GM21381 (cell line): ENCODE results near the gene MSRB3.

Experiments
- ATAC-seq: cut with Tn5 transposase; IDR thresholded peaks from one replicate; pipeline ENCODE4 v1.9.1; 2021; ENCODE audit warnings: mild to moderate bottlenecking, moderate library complexity; ENCODE audit not compliant: unreplicated experiment

The MSRB3 gene

DNA sequence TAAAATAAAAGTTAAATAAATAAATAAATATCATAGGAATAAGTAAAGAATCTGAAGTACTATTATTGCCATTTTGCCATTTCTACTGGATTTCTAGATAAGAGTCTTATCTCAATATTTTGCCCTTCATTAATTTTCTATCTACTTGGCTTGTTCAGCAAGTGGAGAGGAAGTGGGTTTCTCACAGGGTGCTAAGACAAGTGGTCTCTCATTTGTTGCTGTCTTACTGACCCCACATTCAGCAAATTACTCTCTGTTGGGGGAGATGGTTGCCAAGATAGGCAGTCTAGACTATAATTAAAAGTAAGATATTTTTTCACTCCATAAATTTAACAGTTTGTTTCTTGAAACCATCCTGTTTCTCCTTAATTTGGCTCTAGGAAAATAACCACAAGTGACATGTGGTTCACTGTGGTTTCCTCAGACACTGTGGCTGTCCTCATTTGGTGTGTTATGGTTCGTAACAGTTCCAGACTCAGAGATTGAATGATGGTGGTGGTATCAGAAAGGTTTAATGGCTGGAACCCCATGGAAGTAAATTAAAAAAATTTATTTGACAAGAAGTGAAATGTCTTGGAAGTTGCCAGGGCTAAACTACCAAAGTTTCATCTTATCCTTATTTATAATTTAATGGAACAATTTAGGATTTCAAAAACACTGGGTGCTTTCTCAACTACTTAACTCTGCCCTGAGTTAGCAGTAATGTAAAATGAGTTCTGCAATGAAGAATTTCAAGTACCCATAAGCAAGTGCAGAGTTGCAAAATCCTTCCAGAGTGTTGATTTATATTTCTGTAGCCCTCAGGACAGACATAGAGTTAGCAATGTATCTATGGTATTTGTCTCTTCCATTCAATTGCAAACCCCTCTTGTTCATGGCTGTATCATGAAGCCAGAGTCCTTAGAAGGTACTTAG, 214.8 kb downstream of the MSRB3 start:
- ATAC-seq = no peak

DNA sequence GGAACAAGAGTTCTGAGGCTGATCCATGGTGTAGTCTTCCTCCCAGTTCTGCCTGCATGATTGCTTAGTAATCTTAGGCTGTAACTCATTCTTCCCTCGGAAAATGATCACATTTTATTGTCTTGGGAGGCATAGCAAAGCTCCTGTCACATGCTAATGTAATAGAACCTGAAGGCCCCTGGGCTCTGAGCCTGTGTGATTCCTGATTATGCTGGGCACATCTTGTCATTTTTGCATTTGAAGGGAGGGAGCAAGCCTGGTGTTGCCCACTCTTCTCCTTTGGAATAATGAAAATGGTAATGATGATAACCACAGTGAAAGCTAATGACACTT, 215.4 kb downstream of the MSRB3 start:
- ATAC-seq = no peak

DNA sequence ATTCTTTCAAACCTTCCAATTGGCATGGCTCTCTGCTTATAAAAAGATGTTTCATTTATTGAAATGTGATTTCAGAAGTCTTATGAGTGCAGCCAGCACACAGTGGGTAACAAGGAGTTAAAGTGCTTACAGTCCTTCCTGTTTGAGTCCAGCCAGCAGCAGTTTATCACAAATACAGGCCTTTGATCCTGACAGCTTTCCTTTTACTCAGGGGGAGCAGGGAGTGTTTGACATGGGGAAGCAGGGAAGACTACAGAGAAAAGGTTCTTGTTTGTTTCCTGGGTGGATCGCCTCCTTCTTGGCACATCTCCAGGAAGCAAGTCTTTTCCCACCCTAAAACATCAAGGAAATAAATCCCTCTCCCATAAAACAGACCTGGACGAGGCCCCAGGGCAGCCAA, 216.1 kb downstream of the MSRB3 start:
- no peak for ATAC-seq

DNA sequence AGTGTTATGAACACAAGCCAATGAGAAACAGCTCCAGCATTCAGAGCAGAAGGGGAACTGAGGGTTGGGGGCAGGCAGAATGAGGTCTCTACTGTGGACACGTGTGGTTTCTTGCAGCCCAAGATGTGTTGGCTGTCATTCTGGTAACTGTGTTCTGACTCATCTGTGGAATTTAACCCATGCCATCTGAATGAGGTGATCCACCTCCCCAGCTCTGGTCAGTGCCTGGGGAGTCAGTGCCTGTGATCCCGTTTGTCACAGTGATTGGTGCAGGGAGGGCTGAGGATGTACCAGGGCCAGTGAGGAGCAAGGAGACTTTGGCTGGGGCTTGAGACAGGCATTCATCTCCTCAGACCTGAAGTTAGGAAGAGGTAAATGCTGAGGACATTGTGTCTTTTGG, 216.8 kb downstream of the MSRB3 start:
- ATAC-seq = no peak

DNA sequence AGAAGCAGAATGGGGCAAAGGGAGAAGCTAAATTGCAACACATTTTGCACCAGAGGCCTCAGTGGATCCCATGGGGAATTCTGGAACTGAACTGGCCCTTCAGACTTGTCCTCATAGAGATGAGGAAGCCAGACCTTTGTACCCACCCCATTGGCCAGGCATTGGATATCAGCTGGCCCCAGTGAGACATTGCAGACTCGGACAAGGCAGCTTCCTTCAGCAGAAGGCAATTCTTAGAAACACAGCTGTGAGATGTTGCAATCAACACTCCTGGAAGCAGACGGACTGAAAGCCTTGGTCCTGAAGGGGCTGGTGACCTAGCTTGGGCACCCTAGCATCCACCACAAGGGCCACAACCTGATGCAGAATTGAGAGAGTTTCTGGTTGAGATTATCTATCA, 218.1 kb downstream of the MSRB3 start:
- no peak for ATAC-seq

DNA sequence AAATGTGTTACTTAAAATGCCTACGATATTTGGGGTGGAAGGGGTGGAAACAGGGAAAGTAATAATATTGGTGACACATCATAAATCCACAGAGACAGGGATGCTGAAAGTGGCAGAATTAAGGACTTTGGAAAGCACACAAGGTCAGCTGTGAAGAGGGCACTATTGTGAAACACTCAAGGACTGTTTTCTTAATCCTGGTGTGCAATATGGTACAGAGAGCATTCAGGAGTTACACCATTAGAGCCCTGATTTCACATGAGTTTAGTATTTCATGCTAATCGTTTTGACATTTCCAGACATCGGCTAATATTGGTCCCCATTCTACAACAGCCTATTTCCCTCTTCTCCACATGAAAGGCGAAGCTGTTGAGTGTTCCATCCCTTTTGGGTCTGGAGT, 219.2 kb downstream of the MSRB3 start:
- ATAC-seq = no peak

DNA sequence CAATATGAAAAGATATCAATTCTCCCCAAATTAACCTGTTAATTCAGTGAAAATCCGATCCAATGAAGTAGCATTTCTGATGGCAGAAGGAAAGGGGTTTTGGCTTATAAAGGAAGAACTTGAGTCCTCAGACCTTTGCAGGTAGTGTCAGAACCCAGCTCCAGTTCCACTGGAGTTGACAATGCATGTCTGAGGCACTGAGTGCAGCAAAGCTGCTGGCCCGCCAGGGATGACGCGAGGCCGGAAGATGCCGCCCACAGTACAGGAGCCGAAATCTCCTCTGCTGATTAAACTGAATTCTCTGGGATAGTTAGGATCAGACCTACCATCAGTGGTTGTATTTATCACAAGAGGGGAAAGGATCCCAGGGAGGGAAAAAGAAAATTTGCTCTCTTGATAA, 220.7 kb downstream of the MSRB3 start:
- no peak for ATAC-seq

DNA sequence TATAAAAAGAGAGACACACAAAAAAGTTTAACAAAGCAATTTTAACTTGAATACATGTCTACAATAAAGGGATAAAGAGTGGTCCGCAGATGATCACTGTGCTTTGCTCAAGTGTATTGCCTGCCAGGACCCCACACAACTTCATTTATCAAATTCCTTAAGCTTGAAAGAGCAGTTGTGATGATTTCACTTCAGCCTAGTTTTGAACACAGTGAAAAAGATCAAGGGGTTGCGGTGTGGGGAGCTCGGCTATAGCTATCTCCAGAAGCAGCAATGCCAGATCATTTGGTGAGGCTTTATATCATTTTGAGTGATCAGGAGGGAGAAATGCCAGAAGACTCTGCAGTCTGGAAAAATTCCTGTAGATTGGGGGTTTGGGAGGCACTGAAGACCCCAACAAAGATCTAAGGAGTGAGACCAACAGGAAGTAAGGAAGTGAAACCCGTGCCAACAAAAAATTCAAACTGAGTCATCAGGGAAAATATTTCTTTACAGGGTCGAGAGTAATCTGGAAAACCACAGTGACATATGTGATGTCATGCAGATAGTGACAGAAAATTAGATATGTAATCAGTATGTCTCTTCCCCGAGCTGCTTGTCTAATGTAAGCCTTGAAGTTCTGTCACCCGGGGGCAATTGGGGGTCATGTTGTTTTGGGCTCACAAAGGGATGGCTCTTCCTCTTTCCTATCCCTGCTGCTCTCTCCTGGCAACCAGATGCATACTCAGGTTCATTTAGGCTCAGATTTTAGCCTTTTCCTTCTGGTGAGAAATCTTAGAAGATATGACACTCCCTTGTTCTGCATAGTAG, 221.8 kb downstream of the MSRB3 start:
- no peak for ATAC-seq

DNA sequence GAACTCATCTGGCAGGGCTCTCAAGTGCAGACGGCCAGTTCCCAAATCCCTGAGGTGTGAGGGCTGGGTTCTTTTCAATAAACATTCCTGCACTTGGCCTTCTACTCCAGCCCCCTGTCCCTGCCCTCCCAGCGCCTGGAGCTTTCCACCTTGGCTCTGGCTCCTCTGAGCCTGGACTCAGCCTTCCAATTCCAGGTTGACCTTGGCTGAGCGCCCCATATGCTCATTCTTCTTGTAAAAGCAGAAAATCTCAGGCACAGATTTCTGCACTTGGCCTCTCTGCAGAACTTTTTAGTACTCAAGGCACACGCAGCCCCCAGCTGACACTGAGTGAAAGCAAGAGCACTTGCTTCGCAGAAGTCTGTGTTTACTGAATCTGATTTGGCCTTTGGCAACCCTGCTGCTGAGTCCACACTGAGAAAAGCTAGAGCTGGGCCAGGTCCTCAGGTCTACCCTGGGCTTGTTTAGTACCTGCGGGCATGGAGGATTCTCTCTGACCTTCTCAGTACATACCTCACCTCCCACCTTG, 222.7 kb downstream of the MSRB3 start:
- ATAC-seq = no peak

DNA sequence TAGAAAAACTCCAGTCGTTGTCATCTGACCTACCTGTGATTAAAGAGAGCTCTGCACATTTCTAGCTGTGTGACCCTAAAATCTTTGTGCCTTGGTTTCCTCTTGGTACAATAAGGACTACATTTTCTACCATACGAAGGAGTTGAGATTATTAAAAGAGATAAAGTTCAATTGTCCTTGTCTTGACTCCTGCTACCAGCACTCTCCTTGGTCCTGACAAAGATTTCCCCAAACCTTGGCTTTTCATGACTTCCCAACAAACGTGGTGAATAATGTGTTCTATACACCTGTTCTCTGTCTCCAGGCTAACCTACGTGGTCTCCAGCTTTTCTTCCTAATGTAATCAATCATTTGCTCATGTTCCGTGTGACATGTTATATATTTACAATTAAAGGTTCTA, 223.5 kb downstream of the MSRB3 start:
- ATAC-seq = no peak

DNA sequence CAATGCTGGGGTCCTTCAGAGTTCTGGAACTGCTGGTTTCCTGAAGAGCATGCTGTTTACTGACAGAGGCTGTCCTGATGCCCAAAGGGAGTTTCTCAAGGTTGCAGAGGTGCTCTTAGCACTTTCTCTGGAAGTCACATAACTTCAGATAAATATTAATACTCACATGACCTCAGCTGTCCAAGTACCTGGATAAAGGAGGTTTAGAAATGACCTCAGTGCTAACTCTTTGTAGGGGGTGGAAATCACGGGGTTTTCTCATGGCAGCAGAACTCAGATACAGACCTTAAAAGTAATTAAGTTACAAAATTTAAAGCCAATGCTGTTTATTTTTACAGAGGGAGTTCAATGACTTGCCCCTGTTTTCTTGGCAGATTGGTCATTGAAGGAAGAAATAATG, 225.9 kb downstream of the MSRB3 start:
- no peak for ATAC-seq

DNA sequence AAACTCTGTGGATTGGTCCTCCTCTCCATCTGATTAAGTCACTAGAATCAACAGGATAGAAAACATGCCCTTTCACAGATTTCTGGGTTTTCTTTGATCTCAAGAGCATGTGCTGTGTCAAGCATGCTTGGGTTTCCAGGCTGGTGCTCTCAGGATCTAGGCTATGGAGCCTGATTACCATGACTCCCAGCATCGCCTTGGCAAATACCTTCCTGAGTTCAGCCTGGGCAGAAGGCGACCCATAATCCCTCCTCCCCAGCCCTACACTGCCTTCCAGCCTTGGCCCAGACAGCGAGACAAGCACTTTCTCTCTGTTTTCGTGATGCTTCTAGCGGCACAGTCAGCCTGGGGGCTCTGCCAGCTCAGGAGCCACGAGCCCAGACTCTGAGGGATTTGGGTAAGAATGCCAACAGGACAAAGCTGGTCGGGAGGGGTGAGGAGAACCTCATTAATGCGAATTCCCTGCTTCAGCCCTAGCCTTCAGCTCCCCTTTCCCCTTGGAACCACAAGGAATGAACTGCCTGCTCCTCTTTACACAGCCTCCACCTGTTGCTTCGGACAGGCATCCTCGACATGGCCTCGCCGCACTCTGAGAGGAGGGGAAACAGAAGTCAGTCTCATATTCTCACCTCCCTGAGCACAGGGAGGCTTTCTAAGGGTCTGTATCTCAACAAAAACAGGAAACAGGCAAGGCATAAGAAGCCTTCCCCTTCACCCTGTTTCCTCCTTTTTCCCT, 227.1 kb downstream of the MSRB3 start:
- no peak for ATAC-seq

DNA sequence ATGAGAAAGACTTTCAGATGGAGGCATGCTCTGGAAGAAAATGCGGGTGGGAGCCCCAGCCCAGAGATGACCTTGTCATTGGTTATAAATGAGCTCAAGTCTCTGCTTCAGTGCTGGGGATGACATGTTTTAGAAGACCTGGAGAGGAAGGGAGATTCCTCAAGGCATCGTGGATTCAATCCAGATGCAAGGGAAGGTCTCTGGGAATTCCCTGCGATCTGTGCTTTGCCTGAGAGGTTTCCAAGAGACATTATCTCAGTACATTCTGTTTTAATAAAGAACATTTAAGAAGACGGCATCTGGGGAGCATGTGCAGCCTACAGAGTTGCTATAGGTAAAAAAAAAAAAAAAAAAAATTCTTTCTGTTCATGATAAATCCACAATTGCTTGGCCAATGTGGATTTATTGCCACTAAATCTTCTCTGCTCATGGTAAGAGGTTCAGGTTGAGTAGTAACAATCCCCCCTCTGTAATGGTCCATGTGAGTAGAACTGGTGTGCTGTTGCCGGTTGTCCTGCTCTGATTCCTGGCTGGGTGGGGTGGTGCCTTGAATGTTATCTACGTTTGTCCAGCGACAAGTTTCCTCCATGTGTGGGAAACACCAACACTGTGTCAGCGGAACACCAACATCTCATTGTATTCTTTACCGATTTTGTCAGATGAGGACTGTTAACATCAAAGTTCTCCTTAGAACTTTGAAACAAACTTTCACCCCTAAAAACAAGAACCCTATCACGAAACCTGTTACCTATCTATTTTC, 230.0 kb downstream of the MSRB3 start:
- ATAC-seq = no peak

DNA sequence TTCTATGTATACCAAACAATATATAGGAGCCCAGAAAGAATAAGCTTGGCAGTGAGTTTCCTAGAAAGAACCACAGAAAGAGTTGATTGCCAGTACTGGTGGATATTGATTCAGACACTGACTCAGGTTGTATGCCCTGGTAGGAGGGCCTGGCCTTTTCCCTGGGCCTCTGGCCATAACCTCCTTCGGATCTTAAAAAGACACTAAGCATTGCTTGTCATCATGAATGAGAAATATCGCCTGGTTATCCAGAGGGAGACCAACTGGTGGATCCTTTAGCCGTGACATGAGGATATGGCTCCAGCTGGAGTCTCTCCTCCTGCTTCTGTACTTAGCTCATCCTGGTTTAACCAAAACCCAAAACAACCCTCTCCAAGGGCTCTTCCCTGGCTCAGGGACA, 231.5 kb downstream of the MSRB3 start:
- no peak for ATAC-seq

DNA sequence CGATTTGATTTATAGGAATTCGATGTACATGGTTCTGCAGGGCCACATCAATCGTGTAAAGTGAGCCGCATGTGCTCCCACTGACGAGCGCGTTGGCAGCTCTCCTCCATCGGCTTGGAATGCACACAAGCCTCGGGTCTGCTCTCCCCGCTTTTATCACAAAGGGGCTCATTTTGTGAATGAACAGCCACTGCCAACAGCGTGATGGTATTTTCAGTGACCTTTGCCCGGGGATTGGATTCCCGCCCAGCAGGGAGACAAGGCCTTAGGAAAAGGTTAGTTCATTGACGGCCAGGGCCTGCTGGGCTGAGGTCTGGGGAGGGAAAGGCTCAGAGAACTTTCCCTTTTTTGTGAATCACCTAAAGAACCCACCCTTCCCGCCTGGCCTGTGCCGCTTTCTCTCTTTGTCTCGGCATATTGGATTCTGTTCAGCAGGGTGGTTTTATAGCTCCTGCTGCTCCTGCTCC, 232.1 kb downstream of the MSRB3 start:
- no peak for ATAC-seq

DNA sequence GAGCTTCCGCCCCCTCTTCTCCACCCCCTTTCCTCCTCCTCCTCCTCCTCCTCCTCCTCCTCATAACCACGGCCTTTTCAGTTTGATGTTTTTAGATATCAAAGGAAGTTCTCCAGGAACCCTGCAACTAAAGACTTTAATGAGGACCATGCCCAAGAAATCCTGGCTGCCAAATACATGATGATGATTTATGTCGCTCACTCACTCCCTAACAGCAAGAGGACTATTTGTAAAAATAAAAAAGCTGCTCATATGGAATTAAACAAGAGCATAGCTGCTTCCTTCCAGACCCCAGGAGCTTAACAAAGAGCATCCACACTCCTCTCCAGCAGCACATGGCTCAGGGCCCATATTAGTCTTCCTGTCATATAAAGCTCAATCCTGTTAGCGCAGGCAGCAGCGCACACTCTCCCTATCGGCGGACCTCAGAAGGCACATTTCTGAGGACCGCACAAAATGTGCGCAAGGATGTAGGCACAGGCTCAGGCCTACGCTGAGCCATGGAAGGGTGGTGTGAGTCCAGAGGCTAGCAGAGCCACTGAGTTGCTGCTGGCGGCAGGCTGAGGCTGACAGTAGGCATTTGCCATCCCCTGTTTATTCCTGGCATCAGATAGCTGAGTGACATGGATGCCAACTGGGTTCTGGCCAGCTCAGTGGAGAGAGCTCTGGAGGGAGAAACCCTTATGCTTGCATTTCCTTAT, 232.8 kb downstream of the MSRB3 start:
- no peak for ATAC-seq

DNA sequence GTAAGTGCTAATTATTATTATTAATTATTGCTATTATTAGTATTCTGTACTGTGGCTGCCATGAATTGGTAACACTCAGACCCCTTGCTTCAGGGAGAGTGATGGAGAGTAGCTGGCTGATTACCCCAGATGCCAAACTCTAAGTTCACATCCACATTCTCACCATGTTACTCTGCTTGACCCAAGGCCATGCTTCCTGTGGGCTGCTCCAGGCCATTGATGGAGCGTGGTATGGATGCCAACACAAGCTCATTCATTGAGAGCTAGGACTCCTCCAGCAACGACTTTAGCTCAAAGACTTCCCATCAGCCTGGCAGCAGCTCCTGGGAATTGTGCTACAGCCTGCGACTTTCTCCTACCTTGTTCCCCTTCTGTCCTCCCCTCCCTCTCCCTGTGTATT, 233.4 kb downstream of the MSRB3 start:
- no peak for ATAC-seq
